HEK293 (cell line): Measurements from ENCODE around the gene TSKU.

Experiments used
- CTCF ChIA-PET: fragments of 350-600 bp; formaldehyde crosslinking; extraction: SDS; loops from one replicate; lab custom pipeline; 2021; ENCODE audit warnings: antibody characterized with exemption; lab: Yijun Ruan, JAX
- POLR2A ChIA-PET: fragments of 300-600 bp; formaldehyde crosslinking; extraction: SDS; loops from one replicate; lab custom pipeline; 2020; ENCODE audit warnings: antibody characterized with exemption, inconsistent platforms; lab: Yijun Ruan, JAX
- H3K27ac ChIP-seq: fragments of 200-500 bp; sonication (Bioruptor generic); 2 replicates; pipeline ENCODE4 v1.5.1; 2014; ENCODE audit warnings: low read depth, low read length, control low read depth, inconsistent platforms; ENCODE audit errors: extremely low read depth
- H3K36me3 ChIP-seq, 2 experiments: fragments of 200-500 bp in 1 of 2; sonication (Bioruptor generic) in 1 of 2; 1 replicate in 1 of 2; 2 replicates in 1 of 2; pipeline ENCODE4 v1.5.1; 2014 to 2017; ENCODE audit warnings: inconsistent platforms in 2 of 2, low read length in 2 of 2; ENCODE audit not compliant: control insufficient read depth in 2 of 2, insufficient read depth in 1 of 2
- H3K4me1 ChIP-seq: fragments of 200-500 bp; sonication (Bioruptor generic); 2 replicates; pipeline ENCODE4 v1.5.1; 2014; ENCODE audit warnings: mild to moderate bottlenecking, low read length, inconsistent platforms; ENCODE audit not compliant: control insufficient read depth, insufficient read depth
- H3K4me3 ChIP-seq: 2 replicates; pipeline ENCODE4 v1.5.1; 2011; ENCODE audit warnings: low read depth, mild to moderate bottlenecking, control low read depth, low read length, moderate library complexity
- H3K9me3 ChIP-seq: fragments of 200-500 bp; sonication (Bioruptor generic); 2 replicates; pipeline ENCODE4 v1.5.1; 2014; ENCODE audit warnings: low read depth, low read length, inconsistent platforms; ENCODE audit not compliant: control insufficient read depth, insufficient read depth
- AEBP2 ChIP-seq: fragments of 450-650 bp; formaldehyde crosslinking; IDR thresholded peaks from 2 replicates; pipeline ENCODE4 v1.5.1; 2016; ENCODE audit warnings: missing biosample characterization, missing genetic modification characterization, borderline replicate concordance
- ATF2 ChIP-seq: fragments of 450-650 bp; formaldehyde crosslinking; IDR thresholded peaks from 2 replicates; pipeline ENCODE4 v1.5.1; 2016; ENCODE audit warnings: missing biosample characterization, missing genetic modification characterization, low read depth
- EGR2 ChIP-seq: fragments of 450-650 bp; formaldehyde crosslinking; IDR thresholded peaks from 2 replicates; pipeline ENCODE4 v1.5.1; 2016; ENCODE audit warnings: low read depth, missing biosample characterization, missing genetic modification characterization
- ZBTB11 ChIP-seq: fragments of 450-650 bp; formaldehyde crosslinking; conservative IDR thresholded peaks from 2 replicates; pipeline ENCODE4 v1.5.1; 2016; ENCODE audit warnings: low read depth, missing biosample characterization, missing genetic modification characterization
- ZFHX2 ChIP-seq: fragments of 450-650 bp; formaldehyde crosslinking; conservative IDR thresholded peaks from 2 replicates; pipeline ENCODE4 v1.5.1; 2016; ENCODE audit warnings: missing biosample characterization, missing genetic modification characterization
- ZNF26 ChIP-seq: fragments of 450-650 bp; formaldehyde crosslinking; IDR thresholded peaks from 2 replicates; pipeline ENCODE4 v1.5.1; 2016; ENCODE audit warnings: missing biosample characterization, missing genetic modification characterization
- ZNF48 ChIP-seq: fragments of 450-650 bp; formaldehyde crosslinking; IDR thresholded peaks from 2 replicates; pipeline ENCODE4 v1.5.1; 2016; ENCODE audit warnings: missing biosample characterization, missing genetic modification characterization
- ZNF518A ChIP-seq: fragments of 450-650 bp; formaldehyde crosslinking; conservative IDR thresholded peaks from 2 replicates; pipeline ENCODE4 v1.5.1; 2016; ENCODE audit warnings: low read depth, missing biosample characterization, missing genetic modification characterization
- ZNF701 ChIP-seq: fragments of 450-650 bp; formaldehyde crosslinking; IDR thresholded peaks from 2 replicates; pipeline ENCODE4 v1.5.1; 2016; ENCODE audit warnings: missing biosample characterization, missing genetic modification characterization
- ZNF792 ChIP-seq: fragments of 450-650 bp; formaldehyde crosslinking; IDR thresholded peaks from 2 replicates; pipeline ENCODE4 v1.5.1; 2016; ENCODE audit warnings: missing biosample characterization, missing genetic modification characterization

Gene TSKU

GRCh38 chr11:76752321-76753143 lies 30.6 kb upstream of the TSKU start:
- no peaks in the 10 kb centered on the region for H3K36me3 ChIP-seq
- no peak overlapping the region for H3K4me3 ChIP-seq
- POLR2A ChIA-PET: no interaction called here
- CTCF ChIA-PET: no interaction called here
- H3K27ac ChIP-seq: no peak overlapping the region
- TF ChIP-seq EGR2: peak; percentile 53
- no peak for TF ChIP-seq ZNF518A (tag by site-specific recombination)
- peak; percentile 23; the same call in 1 of the 2 replicates for TF ChIP-seq ZFHX2 (tag by site-specific recombination)
- H3K9me3 ChIP-seq: no peaks in the 10 kb centered on the region
- no peaks in the 10 kb centered on the region for H3K4me1 ChIP-seq

GRCh38 chr11:76753449-76753848 lies 29.7 kb upstream of the TSKU start:
- ChIA-PET CTCF (no interaction called here), POLR2A (no interaction called here)
- Histone ChIP-seq H3K27ac (no peak overlapping the region), H3K4me3 (no peak overlapping the region), H3K9me3 (no peaks in the 10 kb centered on the region), H3K4me1 (no peaks in the 10 kb centered on the region), H3K36me3 (no peaks in the 10 kb centered on the region)
- no peak for TF ChIP-seq ZNF792 (tag by site-specific recombination)
- TF ChIP-seq ZNF701 (tag by site-specific recombination): no peak
- TF ChIP-seq ZNF26 (tag by site-specific recombination): no peak
- no peak for TF ChIP-seq AEBP2 (tag by site-specific recombination)
- no peak for TF ChIP-seq ZBTB11 (tag by site-specific recombination)
- TF ChIP-seq ZNF48: no peak
- no peak for TF ChIP-seq ATF2 (tag by site-specific recombination)
